ENCODE results near the gene SIRT4. TPM values are rescaled to one million over a fixed set of nuclear protein-coding genes. Genes with fewer than 3 reads are reported as not detected.

Gene SIRT4
- polyA plus RNA-seq, 3 donors, result 0.30 to 0.72 (median 0.53) TPM

- Mint-ChIP-seq H3K4me1 (peaks cover 1% of the 10 kb centered on the region), H3K9me3 (peaks cover 0 to 4% (median 0%) of the 10 kb centered on the region in 7 donors), H3K27ac (no peak overlapping the region), H3K27me3 (ENCODE audit: low read depth in 3 of 3) (peaks cover 7 to 17% (median 13%) of the 10 kb centered on the region in 3 donors), H3K36me3 (no peaks in the 10 kb centered on the region), H3K4me3 (no peak overlapping the region)
- no peak overlapping the region for H2AFZ ChIP-seq (ENCODE audit: insufficient read depth, low read depth, low read length, poor library complexity, severe bottlenecking)
- H3K36me3 ChIP-seq (replicated peaks in 1 of 2; ENCODE audit: control insufficient read depth in 1 of 2, insufficient read depth in 2 of 2, low read length in 2 of 2), result no peaks in the 10 kb centered on the region
- H3K79me2 ChIP-seq (ENCODE audit: insufficient read depth, low read length), result no peaks in the 10 kb centered on the region
- H3K4me1 ChIP-seq (ENCODE audit: control insufficient read depth in 1 of 2, insufficient read depth in 2 of 2, low read length in 2 of 2), result no peaks in the 10 kb centered on the region
- no peak for DNase-seq
- H3K9me3 ChIP-seq (replicated peaks in 1 of 2; ENCODE audit: control insufficient read depth in 1 of 2, insufficient read depth in 1 of 2, low read length in 2 of 2), result no peaks in the 10 kb centered on the region
- H3K4me3 ChIP-seq (replicated peaks in 1 of 3; ENCODE audit: low read depth in 2 of 3, low read length in 3 of 3), result no peak overlapping the region
- H3K27ac ChIP-seq (ENCODE audit: low read depth in 1 of 2, low read length in 2 of 2), result no peak overlapping the region
- H4K20me1 ChIP-seq (ENCODE audit: insufficient read depth, low read length), result no peaks in the 10 kb centered on the region
- peaks cover 0 to 2% of the 10 kb centered on the region in 2 donors for H3K27me3 ChIP-seq (ENCODE audit: control insufficient read depth in 2 of 2, insufficient read depth in 2 of 2, low read length in 2 of 2)
- intact Hi-C loops (cut with micrococcal nuclease), result no loop called here
- no peak overlapping the region for H3K9ac ChIP-seq (ENCODE audit: insufficient read depth, low read length, poor library complexity, severe bottlenecking)
- WGBS (ENCODE audit: insufficient coverage), result 91% methylated on average over 15 of the region's 19 CpGs
- TF ChIP-seq CTCF (IDR thresholded peaks at IDR 0.05), result no peak
- no peak overlapping the region for H3K4me2 ChIP-seq (replicated peaks; ENCODE audit: extremely low read depth, low read length, poor library complexity, severe bottlenecking)
Observed at GRCh38 chr12:120350576-120351350, 48.6 kb downstream of the SIRT4 start.

- Histone ChIP-seq H3K9ac (ENCODE audit: insufficient read depth, low read length, poor library complexity, severe bottlenecking) (no peak overlapping the region), H3K27ac (ENCODE audit: low read depth in 1 of 2, low read length in 2 of 2) (no peak overlapping the region), H3K36me3 (replicated peaks in 1 of 2; ENCODE audit: control insufficient read depth in 1 of 2, insufficient read depth in 2 of 2, low read length in 2 of 2) (no peaks in the 10 kb centered on the region), H2AFZ (ENCODE audit: insufficient read depth, low read depth, low read length, poor library complexity, severe bottlenecking) (no peak overlapping the region), H3K79me2 (ENCODE audit: insufficient read depth, low read length) (no peaks in the 10 kb centered on the region), H3K4me1 (ENCODE audit: control insufficient read depth in 1 of 2, insufficient read depth in 2 of 2, low read length in 2 of 2) (no peaks in the 10 kb centered on the region), H3K4me2 (replicated peaks; ENCODE audit: extremely low read depth, low read length, poor library complexity, severe bottlenecking) (no peak overlapping the region), H3K27me3 (ENCODE audit: control insufficient read depth in 2 of 2, insufficient read depth in 2 of 2, low read length in 2 of 2) (peaks cover 0 to 2% of the 10 kb centered on the region in 2 donors), H3K4me3 (replicated peaks in 1 of 3; ENCODE audit: low read depth in 2 of 3, low read length in 3 of 3) (no peak overlapping the region), H4K20me1 (ENCODE audit: insufficient read depth, low read length) (no peaks in the 10 kb centered on the region), H3K9me3 (replicated peaks in 1 of 2; ENCODE audit: control insufficient read depth in 1 of 2, insufficient read depth in 1 of 2, low read length in 2 of 2) (no peaks in the 10 kb centered on the region)
- H3K27me3 Mint-ChIP-seq (ENCODE audit: low read depth in 3 of 3), result peaks cover 8 to 17% (median 14%) of the 10 kb centered on the region in 3 donors
- H3K9me3 Mint-ChIP-seq, result peaks cover 0 to 2% (median 0%) of the 10 kb centered on the region in 7 donors
- H3K27ac Mint-ChIP-seq, result no peak overlapping the region
- WGBS (ENCODE audit: insufficient coverage), result 87% methylated on average over 1 of the region's 5 CpGs
- H3K4me1 Mint-ChIP-seq, result peaks cover 1% of the 10 kb centered on the region
- TF ChIP-seq CTCF (IDR thresholded peaks at IDR 0.05), result no peak
- H3K4me3 Mint-ChIP-seq, result no peak overlapping the region
- no peak for DNase-seq
- no peaks in the 10 kb centered on the region for H3K36me3 Mint-ChIP-seq
- intact Hi-C loops (cut with micrococcal nuclease), result no loop called here
Observed at GRCh38 chr12:120352117-120352516, 50.0 kb downstream of the SIRT4 start.

All from CD14-positive monocyte (primary cell).